Suprapubic skin (tissue), 4 donors: ENCODE results near the gene ZFAND3. TPM values are rescaled to one million over a fixed set of nuclear protein-coding genes. Genes with fewer than 3 reads are reported as not detected.

Experiments used
- DNase-seq, 2 donors: peaks; one replicate each; pipeline ENCODE4 v3.0.0-alpha.2; 2019; ENCODE audit warnings: low spot score in 2 of 2
- H3K27ac ChIP-seq: fragments of 200-600 bp; sonication (generic); one replicate; pipeline ENCODE4 v1.5.1; 2019
- H3K27me3 ChIP-seq: fragments of 200-600 bp; sonication (generic); one replicate; pipeline ENCODE4 v1.5.1; 2019
- H3K36me3 ChIP-seq: fragments of 200-600 bp; sonication (generic); one replicate; pipeline ENCODE4 v1.5.1; 2019
- H3K4me1 ChIP-seq: fragments of 200-600 bp; sonication (generic); one replicate; pipeline ENCODE4 v1.5.1; 2019
- H3K4me3 ChIP-seq: fragments of 200-600 bp; sonication (generic); one replicate; pipeline ENCODE4 v1.5.1; 2019; ENCODE audit warnings: mild to moderate bottlenecking
- H3K9me3 ChIP-seq: fragments of 200-600 bp; sonication (generic); one replicate; pipeline ENCODE4 v1.5.1; 2019
- CTCF ChIP-seq, 2 donors: fragments of 200-600 bp in 1 of 2; fragments of 450-650 bp in 1 of 2; sonication (generic) in 1 of 2; IDR thresholded peaks; one replicate each; pipeline ENCODE4 v1.5.1; 2016 to 2019; ENCODE audit warnings: antibody characterized with exemption in 2 of 2, mild to moderate bottlenecking in 1 of 2, moderate library complexity in 1 of 2
- EP300 ChIP-seq: sonication (generic); formaldehyde crosslinking; IDR thresholded peaks from one replicate; pipeline ENCODE4 v1.6.1; 2017; ENCODE audit warnings: antibody characterized with exemption
- POLR2A ChIP-seq, 2 donors: fragments of 450-650 bp; IDR thresholded peaks; one replicate each; pipeline ENCODE4 v1.6.1; 2017; ENCODE audit warnings: antibody characterized with exemption in 2 of 2, mild to moderate bottlenecking in 2 of 2, moderate library complexity in 2 of 2
- POLR2AphosphoS5 ChIP-seq, 3 donors: sonication (generic); formaldehyde crosslinking; IDR thresholded peaks; one replicate each; pipeline ENCODE4 v1.6.1; 2017; ENCODE audit warnings: antibody characterized with exemption in 3 of 3
- WGBS: methylation state at CpG from one replicate; pipeline ENCODE4 v1.1.5; 2018; 5-methylcytosine and 5-hydroxymethylcytosine counted together
- total RNA-seq, 4 donors: library from RNA; depleted of rRNA; stranded (reverse); fragments of >200 nt; gene quantifications; one replicate each; pipeline ENCODE4 v1.1.0, GENCODE V29; 2016

ZFAND3 gene
- total RNA-seq, 4 donors from 2014 or later, result 31.1 to 41.0 (median 36.3) TPM

- TF ChIP-seq EP300, result no peak
- no peak for TF ChIP-seq POLR2AphosphoS5 (IDR thresholded peaks at IDR 0.05)
- no peak for TF ChIP-seq POLR2A (IDR thresholded peaks at IDR 0.05)
- TF ChIP-seq CTCF (IDR thresholded peaks at IDR 0.05), result no peak
- DNase-seq, result no peak
- no peaks in the 10 kb centered on the region for H3K36me3 ChIP-seq
- H3K27me3 ChIP-seq, result no peaks in the 10 kb centered on the region
- 55% methylated on average over 5 of the region's 5 CpGs for WGBS
- H3K4me1 ChIP-seq, result peaks cover 27% of the 10 kb centered on the region
- no peaks in the 10 kb centered on the region for H3K9me3 ChIP-seq
- H3K27ac ChIP-seq, result no peak overlapping the region
- no peak overlapping the region for H3K4me3 ChIP-seq
Measured at GRCh38 chr6:37979392-37980221, 160.1 kb downstream of the ZFAND3 start.

- H3K4me3 ChIP-seq, result no peak overlapping the region
- WGBS, result 55% methylated on average over 1 of the region's 1 CpG
- no peak for DNase-seq
- H3K9me3 ChIP-seq, result no peaks in the 10 kb centered on the region
- no peak overlapping the region for H3K27ac ChIP-seq
- TF ChIP-seq EP300, result no peak
- peaks cover 32% of the 10 kb centered on the region for H3K4me1 ChIP-seq
- H3K36me3 ChIP-seq, result no peaks in the 10 kb centered on the region
- no peaks in the 10 kb centered on the region for H3K27me3 ChIP-seq
Measured at GRCh38 chr6:37980222-37980595, 160.7 kb downstream of the ZFAND3 start.

- TF ChIP-seq POLR2AphosphoS5 (IDR thresholded peaks at IDR 0.05), result no peak
- no peak for TF ChIP-seq CTCF (IDR thresholded peaks at IDR 0.05)
Measured at GRCh38 chr6:37981626-37982025, 162.1 kb downstream of the ZFAND3 start.

GRCh38 chr6:37982317-37982716 is 162.8 kb downstream of the ZFAND3 start:
- Histone ChIP-seq H3K4me1 (peaks cover 38% of the 10 kb centered on the region), H3K9me3 (no peaks in the 10 kb centered on the region), H3K27ac (no peak overlapping the region), H3K4me3 (no peak overlapping the region), H3K36me3 (no peaks in the 10 kb centered on the region), H3K27me3 (no peaks in the 10 kb centered on the region)
- TF ChIP-seq CTCF (IDR thresholded peaks at IDR 0.05), result no peak
- no peak for TF ChIP-seq POLR2AphosphoS5 (IDR thresholded peaks at IDR 0.05)
- TF ChIP-seq EP300, result no peak
- TF ChIP-seq POLR2A (IDR thresholded peaks at IDR 0.05), result no peak
- DNase-seq, result no peak
- 90% methylated on average over 3 of the region's 3 CpGs for WGBS

More at GRCh38 chr6:37981626-37982025, 162.1 kb downstream of the ZFAND3 start:
- 85% methylated on average over 2 of the region's 2 CpGs for WGBS
- Histone ChIP-seq H3K36me3 (no peaks in the 10 kb centered on the region), H3K4me3 (no peak overlapping the region), H3K4me1 (peaks cover 32% of the 10 kb centered on the region), H3K27me3 (no peaks in the 10 kb centered on the region), H3K27ac (no peak overlapping the region), H3K9me3 (no peaks in the 10 kb centered on the region)
- DNase-seq, result no peak

- no peaks in the 10 kb centered on the region for H3K9me3 ChIP-seq
- no peak for TF ChIP-seq EP300
- no peak for TF ChIP-seq CTCF (IDR thresholded peaks at IDR 0.05)
- TF ChIP-seq POLR2AphosphoS5 (IDR thresholded peaks at IDR 0.05), result no peak
- no peak for TF ChIP-seq POLR2A (IDR thresholded peaks at IDR 0.05)
- H3K27ac ChIP-seq, result no peak overlapping the region
- no peaks in the 10 kb centered on the region for H3K36me3 ChIP-seq
- no peaks in the 10 kb centered on the region for H3K27me3 ChIP-seq
- peaks cover 51% of the 10 kb centered on the region for H3K4me1 ChIP-seq
- 85% methylated on average over 3 of the region's 3 CpGs for WGBS
- no peak for DNase-seq
- no peak overlapping the region for H3K4me3 ChIP-seq
Measured at GRCh38 chr6:37983720-37984501, 164.4 kb downstream of the ZFAND3 start.
